GM12878 (cell line): ENCODE results near the gene JAKMIP1. TPM values are rescaled to one million over a fixed set of nuclear protein-coding genes. Genes with fewer than 3 reads are reported as not detected.
A peak's percentile ranks its signal among the peaks of the same experiment; 100 is the strongest.

Experiments
- ATAC-seq: fragments of 200-7000 bp; cut with Tn5 transposase; 3 replicates; pipeline ENCODE4 v1.9.1; 2020; ENCODE audit warnings: mild to moderate bottlenecking, moderate library complexity
- BruUV-seq: library from RNA; stranded (reverse); fragments of 400-500 nt; replicated peaks from 2 replicates; lab custom pipeline; 2021; lab: Mats Ljungman, UMichigan
- CTCF ChIA-PET: fragments of 300-600 bp; sonication (Branson Sonifier 250); formaldehyde crosslinking; extraction: SDS; loops from one replicate; lab custom pipeline; 2021; ENCODE audit warnings: inconsistent platforms; lab: Yijun Ruan, JAX
- POLR2A ChIA-PET: fragments of 350-600 bp; formaldehyde crosslinking; extraction: SDS; loops from one replicate; lab custom pipeline; 2021; ENCODE audit warnings: inconsistent platforms; lab: Charles Lee
- RAD21 ChIA-PET: fragments of 300-600 bp; sonication (Branson Sonifier 250); formaldehyde crosslinking; loops from one replicate; lab custom pipeline; 2023; ENCODE audit warnings: antibody characterized with exemption; ENCODE audit not compliant: unreplicated experiment; lab: Charles Lee
- SMC1A ChIA-PET: fragments of 300-600 bp; sonication (Branson Sonifier 250); formaldehyde crosslinking; loops from one replicate; lab custom pipeline; 2023; ENCODE audit not compliant: unreplicated experiment, uncharacterized antibody; lab: Charles Lee
- DNase-seq: peaks from one replicate; pipeline ENCODE4 v3.0.0-alpha.2; 2011; ENCODE audit warnings: low read depth, low spot score
- FAIRE-seq: peaks from 3 replicates; lab custom pipeline; 2011; peaks lifted over from hg19 to GRCh38; lab: Jason Lieb, UNC
- H2AFZ ChIP-seq: 2 replicates; pipeline ENCODE4 v1.6.0; 2011; ENCODE audit warnings: low read depth, low read length, control low read depth; ENCODE audit not compliant: control insufficient read depth
- H3K27ac ChIP-seq: 2 replicates; pipeline ENCODE4 v1.5.1; 2011; ENCODE audit warnings: control low read depth; ENCODE audit not compliant: control insufficient read depth, insufficient read depth
- H3K27me3 ChIP-seq, 2 experiments: replicated peaks in 1 of 2; 2 replicates each; pipeline versions ENCODE4 v1.6.0 to v1.6.1; 2011; ENCODE audit warnings: low read length in 1 of 2; ENCODE audit not compliant: control insufficient read depth in 2 of 2, insufficient read depth in 2 of 2
- H3K36me3 ChIP-seq, 2 experiments: 2 replicates each; pipeline ENCODE4 v1.5.1; 2011; ENCODE audit warnings: low read length in 1 of 2; ENCODE audit not compliant: control insufficient read depth in 2 of 2, insufficient read depth in 2 of 2
- H3K4me1 ChIP-seq: 2 replicates; pipeline ENCODE4 v1.6.1; 2011; ENCODE audit warnings: mild to moderate bottlenecking, low read length, moderate library complexity, mixed read lengths; ENCODE audit not compliant: control insufficient read depth, insufficient read depth
- H3K4me2 ChIP-seq: 2 replicates; pipeline ENCODE4 v1.6.0; 2011; ENCODE audit warnings: control low read depth; ENCODE audit not compliant: control insufficient read depth, insufficient read depth
- H3K4me3 ChIP-seq: fragments of 200-600 bp; sonication (generic); 2 replicates; pipeline ENCODE4 v1.5.1; 2016
- H3K79me2 ChIP-seq: 2 replicates; pipeline ENCODE4 v1.6.0; 2011; ENCODE audit warnings: low read length; ENCODE audit not compliant: control insufficient read depth, insufficient read depth
- H3K9ac ChIP-seq: 2 replicates; pipeline ENCODE4 v1.8.0; 2011; ENCODE audit warnings: low read length, control low read depth, mixed read lengths; ENCODE audit not compliant: control insufficient read depth, insufficient read depth
- H3K9me3 ChIP-seq: replicated peaks from 3 replicates; pipeline ENCODE4 v1.5.1; 2011; ENCODE audit warnings: mild to moderate bottlenecking, low read length; ENCODE audit not compliant: control insufficient read depth, insufficient read depth
- H4K20me1 ChIP-seq: 2 replicates; pipeline ENCODE4 v1.6.0; 2011; ENCODE audit not compliant: control insufficient read depth, insufficient read depth
- CBX5 ChIP-seq: sonication (generic); IDR thresholded peaks from 2 replicates; pipeline ENCODE4 v1.6.1; 2016; ENCODE audit warnings: low read depth, moderate library complexity, mild to moderate bottlenecking, inconsistent platforms
- EED ChIP-seq: sonication (generic); IDR thresholded peaks from 2 replicates; pipeline ENCODE4 v1.6.1; 2016; ENCODE audit warnings: antibody characterized with exemption, low read depth
- EZH2 ChIP-seq: IDR thresholded peaks from 2 replicates; pipeline ENCODE4 v1.6.1; 2012; ENCODE audit warnings: low read depth, mild to moderate bottlenecking, control low read depth, inconsistent platforms, low read length, borderline replicate concordance; ENCODE audit not compliant: control insufficient read depth
- GATAD2B ChIP-seq: fragments of 450-650 bp; conservative IDR thresholded peaks from 2 replicates; pipeline ENCODE4 v1.6.1; 2017; ENCODE audit warnings: low read depth, mild to moderate bottlenecking, moderate library complexity
- HCFC1 ChIP-seq: fragments of 150-350 bp; IDR thresholded peaks from 2 replicates; pipeline ENCODE4 v1.6.1; 2014; ENCODE audit warnings: low read length
- IRF4 ChIP-seq: IDR thresholded peaks from 2 replicates; pipeline ENCODE4 v1.6.1; 2011; ENCODE audit warnings: low read depth, low read length
- PAX8 ChIP-seq: fragments of 450-650 bp; IDR thresholded peaks from 2 replicates; pipeline ENCODE4 v1.6.1; 2017; ENCODE audit warnings: mild to moderate bottlenecking, moderate library complexity
- POLR2A ChIP-seq: IDR thresholded peaks from 2 replicates; pipeline ENCODE4 v1.6.1; 2011; ENCODE audit warnings: low read depth, mild to moderate bottlenecking, low read length
- POLR2AphosphoS2 ChIP-seq: IDR thresholded peaks from 2 replicates; pipeline ENCODE4 v1.6.1; 2011; ENCODE audit warnings: low read depth, mild to moderate bottlenecking, low read length, improper control_type of control experiment, moderate library complexity
- POLR2AphosphoS5 ChIP-seq: IDR thresholded peaks from 2 replicates; pipeline ENCODE4 v1.6.1; 2011; ENCODE audit warnings: mild to moderate bottlenecking, low read length, inconsistent platforms
- RAD51 ChIP-seq: fragments of 450-650 bp; IDR thresholded peaks from 2 replicates; pipeline ENCODE4 v1.6.1; 2016; ENCODE audit warnings: moderate library complexity, mild to moderate bottlenecking, inconsistent platforms
- RUNX3 ChIP-seq: IDR thresholded peaks from 2 replicates; pipeline ENCODE4 v1.6.1; 2012; ENCODE audit warnings: low read length, inconsistent platforms
- SMAD5 ChIP-seq: IDR thresholded peaks from 2 replicates; pipeline ENCODE4 v1.6.1; 2016; ENCODE audit warnings: antibody characterized with exemption, low read depth
- SREBF1 ChIP-seq: IDR thresholded peaks from 2 replicates; pipeline ENCODE4 v1.6.1; 2012; ENCODE audit warnings: mild to moderate bottlenecking, low read length
- WGBS: methylation state at CpG from one replicate; pipeline ENCODE4 v1.1.6; 2016; ENCODE audit warnings: low lambda C conversion rate; ENCODE audit not compliant: insufficient replicate concordance, insufficient coverage; ENCODE audit errors: missing lambda C conversion rate; 5-methylcytosine and 5-hydroxymethylcytosine counted together
- in situ Hi-C: fragments of 300-500 bp; cut with MboI; formaldehyde crosslinking; loops from 9 replicates; pipeline ENCODE4 v1.14.3; 2018; ENCODE audit warnings: mixed read lengths
- intact Hi-C: fragments of 100-400 bp; cut with micrococcal nuclease; formaldehyde crosslinking; loops from one replicate; pipeline ENCODE4 v1.14.2; 2022; ENCODE audit not compliant: unreplicated experiment
- polyA plus RNA-seq, 11 experiments: library from polyadenylated mRNA; depleted of rRNA in 4 of 11; unstranded in 6 of 11; stranded (reverse) in 5 of 11; fragments of >200 nt; fragmentation: Nextera tagmentation in 4 of 11; fragmentation: Illumina TruSeq in 1 of 11; extraction: Ambion mirVana in 4 of 11; extraction: Trizol in 1 of 11; gene quantifications; 1 replicate in 1 of 11; 2 replicates in 10 of 11; pipeline versions ENCODE4 v1.2.1 to v1.2.3, GENCODE V29; 2011 to 2016; ENCODE audit warnings: inconsistent platforms in 2 of 11, missing spikeins in 2 of 11, low read depth in 1 of 11
- total RNA-seq, 4 experiments: library from RNA; depleted of rRNA in 3 of 4; stranded (reverse); fragments of >200 nt in 3 of 4; fragmentation: Illumina TruSeq in 1 of 4; extraction: Trizol in 1 of 4; gene quantifications; 2 replicates each; pipeline versions ENCODE4 v1.2.1 to v1.2.3, GENCODE V29; 2013 to 2021
- TF ChIP-seq, protein P1 (sequence below): fragments of 450-650 bp; IDR thresholded peaks from 2 replicates; pipeline ENCODE4 v1.6.1; 2014; ENCODE audit warnings: mild to moderate bottlenecking
- TF ChIP-seq, protein P2 (sequence below): IDR thresholded peaks from 2 replicates; pipeline ENCODE4 v1.6.1; 2011; ENCODE audit warnings: low read depth, mild to moderate bottlenecking, low read length, moderate library complexity, borderline replicate concordance; ENCODE audit errors: extremely low read depth
- TF ChIP-seq, protein P3 (sequence below): IDR thresholded peaks from 2 replicates; pipeline ENCODE4 v1.6.1; 2011; ENCODE audit warnings: low read depth, low read length, improper control_type of control experiment, borderline replicate concordance

The JAKMIP1 gene
- total and polyA plus RNA-seq, 10 of the 15 experiments (the other 5 are each of a cell fraction or from before 2014, with no cell fraction given), result 0.52 to 16.7 (median 12.3) TPM

DNA sequence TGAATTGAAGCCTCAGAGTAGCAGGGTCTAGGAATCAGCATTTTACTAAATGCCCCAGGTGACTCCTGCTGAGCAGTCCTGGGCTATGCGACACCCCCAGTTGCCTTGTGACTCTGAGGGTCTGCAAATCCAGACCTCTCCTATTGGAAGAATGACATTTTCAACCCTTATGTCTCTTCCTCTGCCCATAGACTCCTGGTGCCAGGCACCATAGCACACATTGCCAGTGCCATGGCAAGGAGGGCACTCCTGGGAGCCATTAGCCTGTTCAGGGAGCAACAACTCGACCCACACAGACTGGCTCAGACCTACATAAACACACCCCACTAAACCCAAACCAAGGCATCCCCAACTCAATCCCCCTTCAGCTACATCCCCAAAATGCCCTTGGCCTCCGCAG is 3.7 kb upstream of the JAKMIP1 start (continued):
- TF ChIP-seq EED (no peak), EZH2 (no peak), HCFC1 (no peak), PAX8 (no peak), GATAD2B (no peak), POLR2AphosphoS2 (no peak)
- TF ChIP-seq, all 136 proteins: peak for 0

DNA sequence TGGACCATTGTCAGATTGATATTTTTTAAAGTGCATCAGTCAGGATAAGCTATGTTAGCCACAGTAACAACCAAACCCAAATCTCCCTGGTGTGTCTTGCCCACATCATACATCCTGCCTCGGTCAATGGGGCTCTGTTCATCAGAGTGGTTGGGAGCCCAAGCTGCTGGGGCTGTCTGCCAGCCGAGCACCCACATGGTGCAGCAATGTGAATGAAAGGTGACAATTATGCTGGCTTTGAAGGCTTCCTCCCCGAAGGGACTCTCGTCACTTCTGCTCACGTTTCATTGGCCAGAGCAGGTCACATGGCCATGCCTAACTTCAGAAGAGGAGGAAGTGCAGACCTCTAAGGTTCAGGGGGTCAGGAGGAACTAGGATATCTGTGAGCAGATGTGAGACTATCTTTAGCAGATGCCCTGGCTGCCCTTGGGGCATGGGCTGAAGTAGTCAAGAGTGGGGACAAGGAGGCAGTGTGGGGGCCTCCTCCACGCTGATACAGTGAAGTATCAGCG is 1.3 kb upstream of the JAKMIP1 start:
- no peak for DNase-seq
- in situ Hi-C loops, result no loop called here
- SMC1A ChIA-PET, result interaction anchor here (0.6 to 10.3 kb wide), 10 partner anchors 10 to 81 kb away, joined by 3 to 161 read pairs (median 4); no protein-coding TSS in a partner anchor
- peak; percentile 52 for ATAC-seq
- H3K9ac ChIP-seq, result peak overlapping the region; percentile 94; the same call in 1 of the 2 replicates
- intact Hi-C loops, result no loop called here
- no peaks in the 10 kb centered on the region for H3K27me3 ChIP-seq
- WGBS, result 15% methylated on average over 5 of the region's 7 CpGs
- RAD21 ChIA-PET, result interaction anchor here (1.5 to 8.0 kb wide), 5 partner anchors 16 to 124 kb away, joined by 4 to 120 read pairs (median 20); no protein-coding TSS in a partner anchor
- H3K4me2 ChIP-seq, result peak overlapping the region; percentile 99
- no TSS peak for BruUV-seq
- H3K27ac ChIP-seq, result peak overlapping the region; percentile 85; the same call in 1 of the 2 replicates
- H3K4me1 ChIP-seq, result peaks cover 31% of the 10 kb centered on the region
- H2AFZ ChIP-seq, result peak overlapping the region; percentile 88
- POLR2A ChIA-PET, result interaction anchor here (1.2 to 5.2 kb wide), 6 partner anchors 8 to 67 kb away, joined by 3 to 84 read pairs (median 6); no protein-coding TSS in a partner anchor
- H3K79me2 ChIP-seq, result peaks cover 14% of the 10 kb centered on the region
- no peaks in the 10 kb centered on the region; a peak in 1 of 4 replicates for H3K36me3 ChIP-seq
- H3K4me3 ChIP-seq, result peak overlapping the region; percentile 98
- H4K20me1 ChIP-seq, result no peaks in the 10 kb centered on the region
- CTCF ChIA-PET, result interaction anchor here (1.0 to 4.1 kb wide), 6 partner anchors 21 to 126 kb away, joined by 3 to 34 read pairs (median 4); no protein-coding TSS in a partner anchor
- H3K9me3 ChIP-seq, result peaks cover 3% of the 10 kb centered on the region; the same call in 2 of the 3 replicates
- peak; percentile 82 for FAIRE-seq
- peak; percentile 18; the same call in 1 of the 2 replicates for TF ChIP-seq RUNX3
- TF ChIP-seq, protein P1, sequence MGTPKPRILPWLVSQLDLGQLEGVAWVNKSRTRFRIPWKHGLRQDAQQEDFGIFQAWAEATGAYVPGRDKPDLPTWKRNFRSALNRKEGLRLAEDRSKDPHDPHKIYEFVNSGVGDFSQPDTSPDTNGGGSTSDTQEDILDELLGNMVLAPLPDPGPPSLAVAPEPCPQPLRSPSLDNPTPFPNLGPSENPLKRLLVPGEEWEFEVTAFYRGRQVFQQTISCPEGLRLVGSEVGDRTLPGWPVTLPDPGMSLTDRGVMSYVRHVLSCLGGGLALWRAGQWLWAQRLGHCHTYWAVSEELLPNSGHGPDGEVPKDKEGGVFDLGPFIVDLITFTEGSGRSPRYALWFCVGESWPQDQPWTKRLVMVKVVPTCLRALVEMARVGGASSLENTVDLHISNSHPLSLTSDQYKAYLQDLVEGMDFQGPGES, result no peak
- TF ChIP-seq, protein P2, sequence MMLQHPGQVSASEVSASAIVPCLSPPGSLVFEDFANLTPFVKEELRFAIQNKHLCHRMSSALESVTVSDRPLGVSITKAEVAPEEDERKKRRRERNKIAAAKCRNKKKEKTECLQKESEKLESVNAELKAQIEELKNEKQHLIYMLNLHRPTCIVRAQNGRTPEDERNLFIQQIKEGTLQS, result peak; percentile 63; the same call in 1 of the 2 replicates
- TF ChIP-seq IRF4, result 0 out of 2 replicates have a peak, but pooled peaks have one; percentile 7
- TF ChIP-seq CBX5, result peak; percentile 73; the same call in 1 of the 2 replicates
- peak; percentile 67 for TF ChIP-seq POLR2A
- TF ChIP-seq SMAD5, result no peak
- peak; percentile 37; the same call in 1 of the 2 replicates for TF ChIP-seq POLR2AphosphoS5
- TF ChIP-seq, protein P3, sequence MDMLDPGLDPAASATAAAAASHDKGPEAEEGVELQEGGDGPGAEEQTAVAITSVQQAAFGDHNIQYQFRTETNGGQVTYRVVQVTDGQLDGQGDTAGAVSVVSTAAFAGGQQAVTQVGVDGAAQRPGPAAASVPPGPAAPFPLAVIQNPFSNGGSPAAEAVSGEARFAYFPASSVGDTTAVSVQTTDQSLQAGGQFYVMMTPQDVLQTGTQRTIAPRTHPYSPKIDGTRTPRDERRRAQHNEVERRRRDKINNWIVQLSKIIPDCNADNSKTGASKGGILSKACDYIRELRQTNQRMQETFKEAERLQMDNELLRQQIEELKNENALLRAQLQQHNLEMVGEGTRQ, result peak; percentile 58; the same call in 1 of the 2 replicates
- TF ChIP-seq SREBF1, result no peak
- TF ChIP-seq RAD51, result peak; percentile 69; the same call in 1 of the 2 replicates
